HepG2 (cell line): ENCODE results near the gene ANKRD6. TPM values are rescaled to one million over a fixed set of nuclear protein-coding genes. Genes with fewer than 3 reads are reported as not detected.

ENCODE experiments used
- ATAC-seq: fragments of 200-7000 bp; cut with Tn5 transposase; 3 replicates; pipeline ENCODE4 v1.9.1; 2020; ENCODE audit warnings: mild to moderate bottlenecking, moderate library complexity
- BruUV-seq: library from RNA; stranded (reverse); fragments of 400-500 nt; replicated peaks from 2 replicates; lab custom pipeline; 2021; lab: Mats Ljungman, UMichigan
- CTCF ChIA-PET: fragments of 300-600 bp; formaldehyde crosslinking; extraction: SDS; loops from one replicate; lab custom pipeline; 2021; ENCODE audit warnings: low total read pairs, inconsistent platforms, low intra/inter-chr PET ratio; lab: Yijun Ruan, JAX
- POLR2A ChIA-PET: fragments of 350-600 bp; sonication (Branson Sonifier 250); formaldehyde crosslinking; loops from one replicate; lab custom pipeline; 2020; ENCODE audit warnings: antibody characterized with exemption, inconsistent platforms; lab: Yijun Ruan, JAX
- DNase-seq: peaks from one replicate; pipeline ENCODE4 v3.0.0-alpha.2; 2015; ENCODE audit warnings: low spot score
- FAIRE-seq: peaks from 3 replicates; lab custom pipeline; 2011; peaks lifted over from hg19 to GRCh38; lab: Jason Lieb, UNC
- H2AFZ ChIP-seq: one replicate; pipeline ENCODE4 v1.6.1; 2011; ENCODE audit warnings: low read length, inconsistent platforms
- H3K27ac ChIP-seq: fragments of 300-600 bp; 3 replicates; pipeline ENCODE4 v1.8.0; 2011; ENCODE audit warnings: mixed run types, mild to moderate bottlenecking, mixed read lengths, low read length, inconsistent platforms; ENCODE audit not compliant: insufficient read depth; ENCODE audit errors: extremely low read length
- H3K27me3 ChIP-seq, 2 experiments: fragments of 200-600 bp in 1 of 2; 2 replicates in 1 of 2; 3 replicates in 1 of 2; pipeline versions ENCODE4 v1.6.0 to v1.8.0; 2011; ENCODE audit warnings: low read length in 2 of 2, mild to moderate bottlenecking in 2 of 2, moderate library complexity in 2 of 2, inconsistent platforms in 1 of 2; ENCODE audit not compliant: insufficient read depth in 2 of 2, control insufficient read depth in 1 of 2
- H3K36me3 ChIP-seq, 2 experiments: fragments of 200-600 bp in 1 of 2; replicated peaks in 1 of 2; 2 replicates in 1 of 2; 3 replicates in 1 of 2; pipeline versions ENCODE4 v1.5.1 to v1.8.0; 2011; ENCODE audit warnings: low read length in 2 of 2, inconsistent platforms in 1 of 2; ENCODE audit not compliant: insufficient read depth in 2 of 2, control insufficient read depth in 1 of 2
- H3K4me1 ChIP-seq: 2 replicates; pipeline ENCODE4 v1.5.1; 2012; ENCODE audit warnings: low read length, inconsistent platforms; ENCODE audit not compliant: insufficient read depth
- H3K4me2 ChIP-seq: 2 replicates; pipeline ENCODE4 v1.6.0; 2011; ENCODE audit warnings: low read depth, low read length, inconsistent platforms
- H3K4me3 ChIP-seq, 3 experiments: fragments of 200-600 bp in 1 of 3; sonication (generic), shearing (Covaris generic) in 1 of 3; replicated peaks in 1 of 3; 2 replicates each; pipeline ENCODE4 v1.5.1; 2011 to 2016; ENCODE audit warnings: low read length in 3 of 3, inconsistent platforms in 2 of 3, low read depth in 2 of 3, mild to moderate bottlenecking in 2 of 3, control low read depth in 1 of 3, mixed read lengths in 1 of 3; ENCODE audit not compliant: insufficient read depth in 1 of 3
- H3K79me2 ChIP-seq: one replicate; pipeline ENCODE4 v1.6.1; 2011; ENCODE audit warnings: low read length, inconsistent platforms; ENCODE audit not compliant: insufficient read depth
- H3K9ac ChIP-seq: 2 replicates; pipeline ENCODE4 v1.6.0; 2011; ENCODE audit warnings: mild to moderate bottlenecking, low read depth, low read length, inconsistent platforms; ENCODE audit not compliant: insufficient read depth
- H3K9me3 ChIP-seq: 2 replicates; pipeline ENCODE4 v1.5.1; 2012; ENCODE audit warnings: mild to moderate bottlenecking, low read length
- H4K20me1 ChIP-seq: 2 replicates; pipeline ENCODE4 v1.6.0; 2011; ENCODE audit warnings: inconsistent platforms, mild to moderate bottlenecking, low read length, moderate library complexity; ENCODE audit not compliant: insufficient read depth
- AFF4 ChIP-seq: sonication (generic); formaldehyde crosslinking; IDR thresholded peaks from 2 replicates; pipeline ENCODE4 v1.4.0; 2020; ENCODE audit warnings: missing genetic modification reagents
- AGO2 ChIP-seq: fragments of 200-400 bp; formaldehyde crosslinking; optimal IDR thresholded peaks from 2 replicates; pipeline ENCODE3; 2017; ENCODE audit warnings: mild to moderate bottlenecking, low read depth, low read length, moderate library complexity
- CREM ChIP-seq, 2 experiments: sonication (generic) in 1 of 2; formaldehyde crosslinking in 1 of 2; IDR thresholded peaks; 2 replicates each; pipeline versions ENCODE4 v1.4.0 to v1.6.1; 2016 to 2020; ENCODE audit warnings: antibody characterized with exemption in 1 of 2, mild to moderate bottlenecking in 1 of 2, missing genetic modification reagents in 1 of 2
- CSRNP1 ChIP-seq: sonication (generic); formaldehyde crosslinking; IDR thresholded peaks from 2 replicates; pipeline ENCODE4 v1.8.1; 2023; ENCODE audit warnings: mild to moderate bottlenecking, missing genetic modification reagents
- HNRNPLL ChIP-seq: fragments of 200-400 bp; formaldehyde crosslinking; IDR thresholded peaks from 2 replicates; pipeline ENCODE4 v1.6.1; 2017; ENCODE audit warnings: mild to moderate bottlenecking, low read depth, low read length; ENCODE audit not compliant: poor library complexity, severe bottlenecking
- MEIS1 ChIP-seq: sonication (generic); formaldehyde crosslinking; IDR thresholded peaks from 2 replicates; pipeline ENCODE4 v1.9.0; 2021; ENCODE audit warnings: mild to moderate bottlenecking, missing genetic modification reagents, moderate library complexity, borderline replicate concordance
- RNF219 ChIP-seq: sonication (generic); formaldehyde crosslinking; IDR thresholded peaks from 2 replicates; pipeline ENCODE4 v1.5.0; 2020; ENCODE audit warnings: mild to moderate bottlenecking, missing genetic modification reagents
- ZBTB3 ChIP-seq: sonication (generic); formaldehyde crosslinking; IDR thresholded peaks from 2 replicates; pipeline ENCODE4 v1.4.0; 2020; ENCODE audit warnings: low read depth, mild to moderate bottlenecking, moderate library complexity, missing genetic modification reagents, borderline replicate concordance
- ZNF205 ChIP-seq: IDR thresholded peaks from 2 replicates; pipeline ENCODE4 v1.6.1; 2018; ENCODE audit warnings: missing biosample characterization, missing genetic modification reagents
- ZNF770 ChIP-seq: sonication (generic); formaldehyde crosslinking; IDR thresholded peaks from 2 replicates; pipeline ENCODE4 v1.5.0; 2020; ENCODE audit warnings: mild to moderate bottlenecking, missing genetic modification reagents
- WGBS: methylation state at CpG from one replicate; pipeline ENCODE4 v1.1.6; 2017; ENCODE audit warnings: low lambda C conversion rate; 5-methylcytosine and 5-hydroxymethylcytosine counted together
- in situ Hi-C: cut with HindIII; loops from 2 replicates; pipeline ENCODE4 v1.10.0; 2017; ENCODE audit warnings: low pct_unique_long_range_greater_than_20kb; ENCODE audit not compliant: extremely low pct_ligation_motif_present
- intact Hi-C: fragments of 100-400 bp; cut with micrococcal nuclease; formaldehyde crosslinking; loops from one replicate; pipeline ENCODE4 v1.10.0; 2022; ENCODE audit not compliant: unreplicated experiment
- polyA plus RNA-seq, 8 experiments: library from polyadenylated mRNA; depleted of rRNA in 3 of 8; stranded (reverse) in 7 of 8; unstranded in 1 of 8; fragments of >200 nt; fragmentation: Illumina TruSeq in 4 of 8; extraction: Trizol in 4 of 8; gene quantifications; 2 replicates each; pipeline versions ENCODE4 v1.2.1 to v1.2.3, GENCODE V29; 2011 to 2016; ENCODE audit warnings: low read depth in 4 of 8, missing spikeins in 1 of 8, mixed read lengths in 1 of 8; ENCODE audit not compliant: insufficient read depth in 1 of 8
- total RNA-seq, 5 experiments: library from RNA; depleted of rRNA; stranded (reverse); fragments of >200 nt; fragmentation: Illumina TruSeq; extraction: Trizol; gene quantifications; 2 replicates each; pipeline ENCODE4 v1.2.3, GENCODE V29; 2016; ENCODE audit warnings: low read depth in 1 of 5

ANKRD6 gene
- total and polyA plus RNA-seq, 2 of the 13 experiments (the other 11 are each of a cell fraction or from before 2014, with no cell fraction given): 0.18 to 0.36 TPM

GRCh38 chr6:89612121-89612520 is 179.2 kb downstream of the ANKRD6 start:
- BruUV-seq: no TSS peak
- ChIA-PET CTCF (interaction anchor here (3.8 kb wide), 1 partner anchor 179 kb away, joined by 42 read pairs; the partner anchor contains the start of gene ANKRD6), POLR2A (no interaction called here)
- peak; percentile 59; the same call in 2 of the 3 replicates for ATAC-seq
- Histone ChIP-seq H3K4me2 (no peak overlapping the region), H2AFZ (no peak overlapping the region), H3K4me1 (no peaks in the 10 kb centered on the region), H3K27me3 (no peaks in the 10 kb centered on the region), H3K36me3 (no peaks in the 10 kb centered on the region), H3K9ac (no peak overlapping the region), H3K79me2 (no peaks in the 10 kb centered on the region), H3K4me3 (no peak overlapping the region), H4K20me1 (no peaks in the 10 kb centered on the region), H3K27ac (no peak overlapping the region), H3K9me3 (no peaks in the 10 kb centered on the region)
- in situ Hi-C loops (loop anchor here (5.0 kb wide), 1 partner anchor 180 kb away; the partner anchor contains the start of gene ANKRD6), intact Hi-C loops (loop anchor here (5.0 kb wide), 1 partner anchor 235 kb away; no protein-coding TSS in a partner anchor)
- FAIRE-seq: no peak
- WGBS: 47% methylated on average over 12 of the region's 12 CpGs
- DNase-seq: no peak
- no peak for TF ChIP-seq ZNF770 (CRISPR knock-in tag)
- TF ChIP-seq CSRNP1 (CRISPR knock-in tag): no peak
- TF ChIP-seq ZNF205: no peak
- no peak for TF ChIP-seq ZBTB3 (CRISPR knock-in tag)
- TF ChIP-seq AGO2: no peak
- TF ChIP-seq MEIS1: no peak
- no peak for TF ChIP-seq RNF219 (CRISPR knock-in tag)
- no peak for TF ChIP-seq HNRNPLL
- no peak for TF ChIP-seq CREM (IDR thresholded peaks at IDR 0.05)
- TF ChIP-seq CREM (CRISPR knock-in tag; IDR thresholded peaks at IDR 0.05): no peak
- TF ChIP-seq AFF4 (CRISPR knock-in tag): no peak
